NT2/D1 (cell line): ENCODE data around the gene UNC50.

Experiments
- YY1 ChIP-seq: IDR thresholded peaks from 2 replicates; pipeline ENCODE4 v1.6.1; 2011; ENCODE audit not compliant: insufficient read length, insufficient read depth
- ZNF274 ChIP-seq: IDR thresholded peaks from 2 replicates; pipeline ENCODE4 v1.6.1; 2011; ENCODE audit warnings: mild to moderate bottlenecking, low read depth, low read length

DNA sequence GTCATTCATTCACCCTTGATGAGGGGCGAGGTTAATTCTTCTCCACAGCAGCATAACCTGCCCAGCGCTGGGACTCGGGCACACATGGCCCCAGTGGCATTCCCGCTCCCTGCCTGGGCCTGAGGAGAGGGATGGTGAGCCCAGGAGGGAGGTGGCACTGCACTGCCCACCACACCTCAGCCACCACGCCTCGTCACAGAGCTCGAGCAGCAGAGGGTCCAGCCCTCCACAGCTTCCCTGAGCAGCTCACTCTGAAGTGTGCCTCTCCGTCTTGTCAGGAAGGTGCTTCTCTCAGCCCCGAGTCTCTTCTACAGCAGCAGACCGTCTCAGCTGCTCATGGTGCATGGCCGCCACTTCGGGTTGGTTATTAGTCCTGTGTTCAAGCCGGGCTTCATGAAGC, 35.0 kb upstream of the UNC50 start:
- TF ChIP-seq YY1 (no peak), ZNF274 (no peak)
